GM12878 (cell line): Measurements from ENCODE around the gene TRAPPC3. TPM values are rescaled to one million over a fixed set of nuclear protein-coding genes. Genes with fewer than 3 reads are reported as not detected.

ENCODE experiments used
- ATAC-seq: fragments of 200-7000 bp; cut with Tn5 transposase; 3 replicates; pipeline ENCODE4 v1.9.1; 2020; ENCODE audit warnings: mild to moderate bottlenecking, moderate library complexity
- BruUV-seq: library from RNA; stranded (reverse); fragments of 400-500 nt; replicated peaks from 2 replicates; lab custom pipeline; 2021; lab: Mats Ljungman, UMichigan
- CTCF ChIA-PET: fragments of 300-600 bp; sonication (Branson Sonifier 250); formaldehyde crosslinking; extraction: SDS; loops from one replicate; lab custom pipeline; 2021; ENCODE audit warnings: inconsistent platforms; lab: Yijun Ruan, JAX
- POLR2A ChIA-PET: fragments of 350-600 bp; formaldehyde crosslinking; extraction: SDS; loops from one replicate; lab custom pipeline; 2021; ENCODE audit warnings: inconsistent platforms; lab: Charles Lee
- RAD21 ChIA-PET: fragments of 300-600 bp; sonication (Branson Sonifier 250); formaldehyde crosslinking; loops from one replicate; lab custom pipeline; 2023; ENCODE audit warnings: antibody characterized with exemption; ENCODE audit not compliant: unreplicated experiment; lab: Charles Lee
- SMC1A ChIA-PET: fragments of 300-600 bp; sonication (Branson Sonifier 250); formaldehyde crosslinking; loops from one replicate; lab custom pipeline; 2023; ENCODE audit not compliant: unreplicated experiment, uncharacterized antibody; lab: Charles Lee
- DNase-seq: peaks from one replicate; pipeline ENCODE4 v3.0.0-alpha.2; 2011; ENCODE audit warnings: low read depth, low spot score
- FAIRE-seq: peaks from 3 replicates; lab custom pipeline; 2011; peaks lifted over from hg19 to GRCh38; lab: Jason Lieb, UNC
- H2AFZ ChIP-seq: 2 replicates; pipeline ENCODE4 v1.6.0; 2011; ENCODE audit warnings: low read depth, low read length, control low read depth; ENCODE audit not compliant: control insufficient read depth
- H3K27ac ChIP-seq: 2 replicates; pipeline ENCODE4 v1.5.1; 2011; ENCODE audit warnings: control low read depth; ENCODE audit not compliant: control insufficient read depth, insufficient read depth
- H3K27me3 ChIP-seq, 2 experiments: replicated peaks in 1 of 2; 2 replicates each; pipeline versions ENCODE4 v1.6.0 to v1.6.1; 2011; ENCODE audit warnings: low read length in 1 of 2; ENCODE audit not compliant: control insufficient read depth in 2 of 2, insufficient read depth in 2 of 2
- H3K36me3 ChIP-seq, 2 experiments: 2 replicates each; pipeline ENCODE4 v1.5.1; 2011; ENCODE audit warnings: low read length in 1 of 2; ENCODE audit not compliant: control insufficient read depth in 2 of 2, insufficient read depth in 2 of 2
- H3K4me1 ChIP-seq: 2 replicates; pipeline ENCODE4 v1.6.1; 2011; ENCODE audit warnings: mild to moderate bottlenecking, low read length, moderate library complexity, mixed read lengths; ENCODE audit not compliant: control insufficient read depth, insufficient read depth
- H3K4me2 ChIP-seq: 2 replicates; pipeline ENCODE4 v1.6.0; 2011; ENCODE audit warnings: control low read depth; ENCODE audit not compliant: control insufficient read depth, insufficient read depth
- H3K4me3 ChIP-seq: fragments of 200-600 bp; sonication (generic); 2 replicates; pipeline ENCODE4 v1.5.1; 2016
- H3K79me2 ChIP-seq: 2 replicates; pipeline ENCODE4 v1.6.0; 2011; ENCODE audit warnings: low read length; ENCODE audit not compliant: control insufficient read depth, insufficient read depth
- H3K9ac ChIP-seq: 2 replicates; pipeline ENCODE4 v1.8.0; 2011; ENCODE audit warnings: low read length, control low read depth, mixed read lengths; ENCODE audit not compliant: control insufficient read depth, insufficient read depth
- H3K9me3 ChIP-seq: replicated peaks from 3 replicates; pipeline ENCODE4 v1.5.1; 2011; ENCODE audit warnings: mild to moderate bottlenecking, low read length; ENCODE audit not compliant: control insufficient read depth, insufficient read depth
- H4K20me1 ChIP-seq: 2 replicates; pipeline ENCODE4 v1.6.0; 2011; ENCODE audit not compliant: control insufficient read depth, insufficient read depth
- CREB1 ChIP-seq: IDR thresholded peaks from 2 replicates; pipeline ENCODE4 v1.6.1; 2012; ENCODE audit warnings: low read depth, mild to moderate bottlenecking, inconsistent platforms
- DPF2 ChIP-seq: fragments of 450-650 bp; IDR thresholded peaks from 2 replicates; pipeline ENCODE4 v1.6.1; 2017; ENCODE audit warnings: mild to moderate bottlenecking
- GATAD2B ChIP-seq: fragments of 450-650 bp; conservative IDR thresholded peaks from 2 replicates; pipeline ENCODE4 v1.6.1; 2017; ENCODE audit warnings: low read depth, mild to moderate bottlenecking, moderate library complexity
- MTA3 ChIP-seq: IDR thresholded peaks from 2 replicates; pipeline ENCODE4 v1.6.1; 2012; ENCODE audit warnings: low read length, inconsistent platforms, borderline replicate concordance
- NFXL1 ChIP-seq: fragments of 450-650 bp; IDR thresholded peaks from 2 replicates; pipeline ENCODE4 v1.6.1; 2017; ENCODE audit warnings: antibody characterized with exemption, mild to moderate bottlenecking, borderline replicate concordance
- NR2C2 ChIP-seq: IDR thresholded peaks from 2 replicates; pipeline ENCODE4 v1.6.1; 2011; ENCODE audit warnings: borderline replicate concordance, low read depth; ENCODE audit not compliant: control insufficient read depth, insufficient read length
- PAX8 ChIP-seq: fragments of 450-650 bp; IDR thresholded peaks from 2 replicates; pipeline ENCODE4 v1.6.1; 2017; ENCODE audit warnings: mild to moderate bottlenecking, moderate library complexity
- SIX5 ChIP-seq: IDR thresholded peaks from 2 replicates; pipeline ENCODE4 v1.6.1; 2011; ENCODE audit warnings: mild to moderate bottlenecking, low read depth, low read length, moderate library complexity; ENCODE audit not compliant: severe bottlenecking
- SPI1 ChIP-seq: IDR thresholded peaks from 2 replicates; pipeline ENCODE4 v1.6.1; 2011; ENCODE audit warnings: low read depth, mild to moderate bottlenecking, low read length, moderate library complexity, borderline replicate concordance; ENCODE audit not compliant: insufficient read depth
- TBL1XR1 ChIP-seq: IDR thresholded peaks from 2 replicates; pipeline ENCODE4 v1.6.1; 2012; ENCODE audit warnings: low read depth, low read length, improper control_type of control experiment
- YBX1 ChIP-seq: fragments of 450-650 bp; IDR thresholded peaks from 2 replicates; pipeline ENCODE4 v1.6.1; 2016; ENCODE audit warnings: antibody characterized with exemption
- ZBTB33 ChIP-seq: fragments of 450-650 bp; IDR thresholded peaks from 2 replicates; pipeline ENCODE4 v1.6.1; 2017; ENCODE audit warnings: mild to moderate bottlenecking
- WGBS: methylation state at CpG from one replicate; pipeline ENCODE4 v1.1.6; 2016; ENCODE audit warnings: low lambda C conversion rate; ENCODE audit not compliant: insufficient replicate concordance, insufficient coverage; ENCODE audit errors: missing lambda C conversion rate; 5-methylcytosine and 5-hydroxymethylcytosine counted together
- in situ Hi-C: fragments of 300-500 bp; cut with MboI; formaldehyde crosslinking; loops from 9 replicates; pipeline ENCODE4 v1.14.3; 2018; ENCODE audit warnings: mixed read lengths
- intact Hi-C: fragments of 100-400 bp; cut with micrococcal nuclease; formaldehyde crosslinking; loops from one replicate; pipeline ENCODE4 v1.14.2; 2022; ENCODE audit not compliant: unreplicated experiment
- polyA plus RNA-seq, 11 experiments: library from polyadenylated mRNA; depleted of rRNA in 4 of 11; unstranded in 6 of 11; stranded (reverse) in 5 of 11; fragments of >200 nt; fragmentation: Nextera tagmentation in 4 of 11; fragmentation: Illumina TruSeq in 1 of 11; extraction: Ambion mirVana in 4 of 11; extraction: Trizol in 1 of 11; gene quantifications; 1 replicate in 1 of 11; 2 replicates in 10 of 11; pipeline versions ENCODE4 v1.2.1 to v1.2.3, GENCODE V29; 2011 to 2016; ENCODE audit warnings: inconsistent platforms in 2 of 11, missing spikeins in 2 of 11, low read depth in 1 of 11
- total RNA-seq, 4 experiments: library from RNA; depleted of rRNA in 3 of 4; stranded (reverse); fragments of >200 nt in 3 of 4; fragmentation: Illumina TruSeq in 1 of 4; extraction: Trizol in 1 of 4; gene quantifications; 2 replicates each; pipeline versions ENCODE4 v1.2.1 to v1.2.3, GENCODE V29; 2013 to 2021
- TF ChIP-seq, protein P1 (sequence below): fragments of 450-650 bp; IDR thresholded peaks from 2 replicates; pipeline ENCODE4 v1.6.1; 2018; ENCODE audit warnings: mild to moderate bottlenecking, low read depth, moderate library complexity; ENCODE audit not compliant: partially characterized antibody
- TF ChIP-seq, protein P2 (sequence below): IDR thresholded peaks from 2 replicates; pipeline ENCODE4 v1.6.1; 2012; ENCODE audit warnings: improper control_type of control experiment, low read depth, low read length; ENCODE audit not compliant: insufficient replicate concordance

The TRAPPC3 gene
- total and polyA plus RNA-seq, 10 of the 15 experiments (the other 5 are each of a cell fraction or from before 2014, with no cell fraction given) = 14.7 to 122 (median 70.5) TPM

GRCh38 chr1:36109041-36109679 lies 40.1 kb downstream of the TRAPPC3 start:
- no TSS peak for BruUV-seq
- H2AFZ ChIP-seq = no peak overlapping the region
- H3K36me3 ChIP-seq = no peaks in the 10 kb centered on the region
- DNase-seq (no peak), ATAC-seq (peak; percentile 42; the same call in 2 of the 3 replicates), FAIRE-seq (no peak)
- H3K4me3 ChIP-seq = no peak overlapping the region
- no peak overlapping the region for H3K9ac ChIP-seq
- no peaks in the 10 kb centered on the region for H3K79me2 ChIP-seq
- H3K9me3 ChIP-seq = no peaks in the 10 kb centered on the region
- ChIA-PET CTCF (interaction anchor here (0.6 to 1.6 kb wide), 2 partner anchors 26 to 463 kb away, joined by 5 read pairs; no protein-coding TSS in a partner anchor), RAD21 (interaction anchor here (1.3 kb wide), 1 partner anchor 26 kb away, joined by 4 read pairs; no protein-coding TSS in a partner anchor), SMC1A (interaction anchor here (1.1 kb wide), 1 partner anchor 23 kb away, joined by 3 read pairs; no protein-coding TSS in a partner anchor), POLR2A (no interaction called here)
- no peak overlapping the region for H3K4me2 ChIP-seq
- no peaks in the 10 kb centered on the region for H3K27me3 ChIP-seq
- intact Hi-C loops = no loop called here
- H3K4me1 ChIP-seq = no peaks in the 10 kb centered on the region
- no peaks in the 10 kb centered on the region for H4K20me1 ChIP-seq
- WGBS = 29% methylated on average over 11 of the region's 11 CpGs
- in situ Hi-C loops = loop anchor here (10.0 kb wide), 1 partner anchor 176 kb away; no protein-coding TSS in a partner anchor
- TF ChIP-seq TBL1XR1 (no peak), SIX5 (no peak), NFXL1 (no peak), SPI1 (no peak), ZBTB33 (no peak), NR2C2 (no peak), DPF2 (no peak), CREB1 (no peak), PAX8 (no peak), MTA3 (no peak), GATAD2B (no peak), YBX1 (no peak)
- TF ChIP-seq, protein P1, sequence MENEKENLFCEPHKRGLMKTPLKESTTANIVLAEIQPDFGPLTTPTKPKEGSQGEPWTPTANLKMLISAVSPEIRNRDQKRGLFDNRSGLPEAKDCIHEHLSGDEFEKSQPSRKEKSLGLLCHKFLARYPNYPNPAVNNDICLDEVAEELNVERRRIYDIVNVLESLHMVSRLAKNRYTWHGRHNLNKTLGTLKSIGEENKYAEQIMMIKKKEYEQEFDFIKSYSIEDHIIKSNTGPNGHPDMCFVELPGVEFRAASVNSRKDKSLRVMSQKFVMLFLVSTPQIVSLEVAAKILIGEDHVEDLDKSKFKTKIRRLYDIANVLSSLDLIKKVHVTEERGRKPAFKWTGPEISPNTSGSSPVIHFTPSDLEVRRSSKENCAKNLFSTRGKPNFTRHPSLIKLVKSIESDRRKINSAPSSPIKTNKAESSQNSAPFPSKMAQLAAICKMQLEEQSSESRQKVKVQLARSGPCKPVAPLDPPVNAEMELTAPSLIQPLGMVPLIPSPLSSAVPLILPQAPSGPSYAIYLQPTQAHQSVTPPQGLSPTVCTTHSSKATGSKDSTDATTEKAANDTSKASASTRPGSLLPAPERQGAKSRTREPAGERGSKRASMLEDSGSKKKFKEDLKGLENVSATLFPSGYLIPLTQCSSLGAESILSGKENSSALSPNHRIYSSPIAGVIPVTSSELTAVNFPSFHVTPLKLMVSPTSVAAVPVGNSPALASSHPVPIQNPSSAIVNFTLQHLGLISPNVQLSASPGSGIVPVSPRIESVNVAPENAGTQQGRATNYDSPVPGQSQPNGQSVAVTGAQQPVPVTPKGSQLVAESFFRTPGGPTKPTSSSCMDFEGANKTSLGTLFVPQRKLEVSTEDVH = no peak
- TF ChIP-seq, protein P2, sequence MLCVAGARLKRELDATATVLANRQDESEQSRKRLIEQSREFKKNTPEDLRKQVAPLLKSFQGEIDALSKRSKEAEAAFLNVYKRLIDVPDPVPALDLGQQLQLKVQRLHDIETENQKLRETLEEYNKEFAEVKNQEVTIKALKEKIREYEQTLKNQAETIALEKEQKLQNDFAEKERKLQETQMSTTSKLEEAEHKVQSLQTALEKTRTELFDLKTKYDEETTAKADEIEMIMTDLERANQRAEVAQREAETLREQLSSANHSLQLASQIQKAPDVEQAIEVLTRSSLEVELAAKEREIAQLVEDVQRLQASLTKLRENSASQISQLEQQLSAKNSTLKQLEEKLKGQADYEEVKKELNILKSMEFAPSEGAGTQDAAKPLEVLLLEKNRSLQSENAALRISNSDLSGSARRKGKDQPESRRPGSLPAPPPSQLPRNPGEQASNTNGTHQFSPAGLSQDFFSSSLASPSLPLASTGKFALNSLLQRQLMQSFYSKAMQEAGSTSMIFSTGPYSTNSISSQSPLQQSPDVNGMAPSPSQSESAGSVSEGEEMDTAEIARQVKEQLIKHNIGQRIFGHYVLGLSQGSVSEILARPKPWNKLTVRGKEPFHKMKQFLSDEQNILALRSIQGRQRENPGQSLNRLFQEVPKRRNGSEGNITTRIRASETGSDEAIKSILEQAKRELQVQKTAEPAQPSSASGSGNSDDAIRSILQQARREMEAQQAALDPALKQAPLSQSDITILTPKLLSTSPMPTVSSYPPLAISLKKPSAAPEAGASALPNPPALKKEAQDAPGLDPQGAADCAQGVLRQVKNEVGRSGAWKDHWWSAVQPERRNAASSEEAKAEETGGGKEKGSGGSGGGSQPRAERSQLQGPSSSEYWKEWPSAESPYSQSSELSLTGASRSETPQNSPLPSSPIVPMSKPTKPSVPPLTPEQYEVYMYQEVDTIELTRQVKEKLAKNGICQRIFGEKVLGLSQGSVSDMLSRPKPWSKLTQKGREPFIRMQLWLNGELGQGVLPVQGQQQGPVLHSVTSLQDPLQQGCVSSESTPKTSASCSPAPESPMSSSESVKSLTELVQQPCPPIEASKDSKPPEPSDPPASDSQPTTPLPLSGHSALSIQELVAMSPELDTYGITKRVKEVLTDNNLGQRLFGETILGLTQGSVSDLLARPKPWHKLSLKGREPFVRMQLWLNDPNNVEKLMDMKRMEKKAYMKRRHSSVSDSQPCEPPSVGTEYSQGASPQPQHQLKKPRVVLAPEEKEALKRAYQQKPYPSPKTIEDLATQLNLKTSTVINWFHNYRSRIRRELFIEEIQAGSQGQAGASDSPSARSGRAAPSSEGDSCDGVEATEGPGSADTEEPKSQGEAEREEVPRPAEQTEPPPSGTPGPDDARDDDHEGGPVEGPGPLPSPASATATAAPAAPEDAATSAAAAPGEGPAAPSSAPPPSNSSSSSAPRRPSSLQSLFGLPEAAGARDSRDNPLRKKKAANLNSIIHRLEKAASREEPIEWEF = no peak
- TF ChIP-seq, all 136 proteins: peak for 0
- no peak overlapping the region for H3K27ac ChIP-seq
